Stimulated activated CD8-positive, alpha-beta memory T cell treated with anti-CD3 and anti-CD28 coated beads, Interleukin-7, amount 100 ng/mL, for 24 hours (primary cell): Measurements from ENCODE around the gene POLR2J3.
"Not testable (repeated sequence)": the region's sequence is repeated elsewhere in the genome, so short reads cannot be mapped to it uniquely, and the experiment has no call there.

ENCODE experiments used
- DNase-seq: peaks from one replicate; pipeline ENCODE4 v3.0.0-alpha.2; 2020; ENCODE audit warnings: low read depth

POLR2J3 gene

GRCh38 chr7:102583495-102583894 is 11.1 kb upstream of the POLR2J3 start:
- DNase-seq, result not testable (repeated sequence)

GRCh38 chr7:102581722-102582121 is 9.3 kb upstream of the POLR2J3 start:
- DNase-seq, result not testable (repeated sequence)

- not testable (repeated sequence) for DNase-seq
Observed at GRCh38 chr7:102578486-102578885, 6.1 kb upstream of the POLR2J3 start.

- not testable (repeated sequence) for DNase-seq
Observed at GRCh38 chr7:102577315-102578240, 5.2 kb upstream of the POLR2J3 start.

GRCh38 chr7:102576363-102576762 is 4.0 kb upstream of the POLR2J3 start:
- not testable (repeated sequence) for DNase-seq

GRCh38 chr7:102574607-102575006 is 2.2 kb upstream of the POLR2J3 start:
- not testable (repeated sequence) for DNase-seq

GRCh38 chr7:102568620-102569019 is 3.8 kb downstream of the POLR2J3 start:
- not testable (repeated sequence) for DNase-seq

- DNase-seq, result not testable (repeated sequence)
Observed at GRCh38 chr7:102550808-102551422, 21.5 kb downstream of the POLR2J3 start, which contains the start of gene SPDYE2. Gene SPDYE2, plus strand, starts transcription at chr7:102551226. Its CDS starts 2,030 bp downstream, at chr7:102553256.

GRCh38 chr7:102546353-102546752 is 26.0 kb downstream of the POLR2J3 start:
- DNase-seq, result not testable (repeated sequence)

- not testable (repeated sequence) for DNase-seq
Observed at GRCh38 chr7:102545288-102545687, 27.1 kb downstream of the POLR2J3 start.

GRCh38 chr7:102544372-102544771 is 28.0 kb downstream of the POLR2J3 start:
- not testable (repeated sequence) for DNase-seq

GRCh38 chr7:102543596-102543995 is 28.8 kb downstream of the POLR2J3 start, which contains the start of gene UPK3BL2:
Gene UPK3BL2, minus strand, starts transcription at chr7:102543696. Its CDS starts 60 bp downstream, at chr7:102543636.
- DNase-seq, result not testable (repeated sequence)

- DNase-seq, result not testable (repeated sequence)
Observed at GRCh38 chr7:102542771-102543170, 29.6 kb downstream of the POLR2J3 start.

GRCh38 chr7:102542083-102542482 is 30.3 kb downstream of the POLR2J3 start:
- DNase-seq, result not testable (repeated sequence)

GRCh38 chr7:102540604-102541003 is 31.8 kb downstream of the POLR2J3 start:
- DNase-seq, result not testable (repeated sequence)

- not testable (repeated sequence) for DNase-seq
Observed at GRCh38 chr7:102535062-102535615, 37.2 kb downstream of the POLR2J3 start.

- not testable (repeated sequence) for DNase-seq
Observed at GRCh38 chr7:102532127-102532526, 40.3 kb downstream of the POLR2J3 start.

- not testable (repeated sequence) for DNase-seq
Observed at GRCh38 chr7:102531583-102531982, 40.8 kb downstream of the POLR2J3 start.

GRCh38 chr7:102527822-102528793 is 44.3 kb downstream of the POLR2J3 start:
- DNase-seq, result not testable (repeated sequence)

- not testable (repeated sequence) for DNase-seq
Observed at GRCh38 chr7:102527182-102527581, 45.2 kb downstream of the POLR2J3 start.

- not testable (repeated sequence) for DNase-seq
Observed at GRCh38 chr7:102524803-102525202, 47.6 kb downstream of the POLR2J3 start.
